ENCODE measurements around the gene IGSF23.
"Not testable (repeated sequence)": the region's sequence is repeated elsewhere in the genome, so short reads cannot be mapped to it uniquely, and the experiment has no call there.

The IGSF23 gene

GRCh38 chr19:44611812-44612295 lies 1.5 kb upstream of the IGSF23 start:
- no peak for DNase-seq (ENCODE audit: extremely low read depth in 1 of 2, low read depth in 1 of 2)

GRCh38 chr19:44614313-44614712 lies 950 bp downstream of the IGSF23 start:
- no peak for DNase-seq (ENCODE audit: extremely low read depth in 1 of 2, low read depth in 1 of 2)

- DNase-seq (ENCODE audit: extremely low read depth in 1 of 2, low read depth in 1 of 2), result no peak
Measured at GRCh38 chr19:44615863-44616247, 2.5 kb downstream of the IGSF23 start.

- no peak for DNase-seq (ENCODE audit: extremely low read depth in 1 of 2, low read depth in 1 of 2)
Measured at GRCh38 chr19:44617110-44617880, 3.9 kb downstream of the IGSF23 start.

- no peak for DNase-seq (ENCODE audit: extremely low read depth in 1 of 2, low read depth in 1 of 2)
Measured at GRCh38 chr19:44618640-44619357, 5.4 kb downstream of the IGSF23 start.

- DNase-seq (ENCODE audit: extremely low read depth in 1 of 2, low read depth in 1 of 2), result no peak
Measured at GRCh38 chr19:44620667-44621066, 7.3 kb downstream of the IGSF23 start.

- DNase-seq (ENCODE audit: extremely low read depth in 1 of 2, low read depth in 1 of 2), result no peak
Measured at GRCh38 chr19:44621367-44621766, 8.0 kb downstream of the IGSF23 start.

GRCh38 chr19:44623080-44623479 lies 9.7 kb downstream of the IGSF23 start:
- no peak for DNase-seq (ENCODE audit: extremely low read depth in 1 of 2, low read depth in 1 of 2)

GRCh38 chr19:44623626-44624025 lies 10.3 kb downstream of the IGSF23 start:
- DNase-seq (ENCODE audit: extremely low read depth in 1 of 2, low read depth in 1 of 2), result no peak

- no peak for DNase-seq (ENCODE audit: extremely low read depth in 1 of 2, low read depth in 1 of 2)
Measured at GRCh38 chr19:44624840-44625354, 11.5 kb downstream of the IGSF23 start.

- not testable (repeated sequence) for DNase-seq (ENCODE audit: extremely low read depth in 1 of 2, low read depth in 1 of 2)
Measured at GRCh38 chr19:44625637-44626036, 12.3 kb downstream of the IGSF23 start.

GRCh38 chr19:44626048-44626624 lies 12.8 kb downstream of the IGSF23 start:
- DNase-seq (ENCODE audit: extremely low read depth in 1 of 2, low read depth in 1 of 2), result no peak

- no peak for DNase-seq (ENCODE audit: extremely low read depth in 1 of 2, low read depth in 1 of 2)
Measured at GRCh38 chr19:44627631-44628030, 14.3 kb downstream of the IGSF23 start.

- DNase-seq (ENCODE audit: extremely low read depth in 1 of 2, low read depth in 1 of 2), result no peak
Measured at GRCh38 chr19:44628793-44629192, 15.4 kb downstream of the IGSF23 start.

GRCh38 chr19:44631611-44632010 lies 18.2 kb downstream of the IGSF23 start:
- DNase-seq (ENCODE audit: extremely low read depth in 1 of 2, low read depth in 1 of 2), result not testable (repeated sequence)

GRCh38 chr19:44634058-44634457 lies 20.7 kb downstream of the IGSF23 start:
- DNase-seq (ENCODE audit: extremely low read depth in 1 of 2, low read depth in 1 of 2), result not testable (repeated sequence)

- DNase-seq (ENCODE audit: extremely low read depth in 1 of 2, low read depth in 1 of 2), result no peak
Measured at GRCh38 chr19:44634785-44635184, 21.4 kb downstream of the IGSF23 start.

GRCh38 chr19:44635581-44636438 lies 22.4 kb downstream of the IGSF23 start:
- DNase-seq (ENCODE audit: extremely low read depth in 1 of 2, low read depth in 1 of 2), result no peak

GRCh38 chr19:44636439-44637389 lies 23.4 kb downstream of the IGSF23 start:
- no peak for DNase-seq (ENCODE audit: extremely low read depth in 1 of 2, low read depth in 1 of 2)

- DNase-seq (ENCODE audit: extremely low read depth in 1 of 2, low read depth in 1 of 2), result no peak
Measured at GRCh38 chr19:44637390-44637764, 24.0 kb downstream of the IGSF23 start.

Data from activated CD8-positive, alpha-beta memory T cell treated with anti-CD3 and anti-CD28 coated beads for 1 hour (primary cell).